ENCODE data around the gene LEMD2. TPM values are rescaled to one million over a fixed set of nuclear protein-coding genes. Genes with fewer than 3 reads are reported as not detected.
"Not testable (repeated sequence)": the region's sequence is repeated elsewhere in the genome, so short reads cannot be mapped to it uniquely, and the experiment has no call there.

The LEMD2 gene
- total RNA-seq, 4 donors from 2014 or later, result 50.0 to 76.6 (median 64.6) TPM

- TF ChIP-seq POLR2A (IDR thresholded peaks at IDR 0.05) (no peak), CTCF (IDR thresholded peaks at IDR 0.05) (no peak)
- no peaks in the 10 kb centered on the region for H3K27me3 ChIP-seq
- no peaks in the 10 kb centered on the region for H3K9me3 ChIP-seq
- no peak overlapping the region for H3K27ac ChIP-seq
- no peak overlapping the region for H3K4me3 ChIP-seq (replicated peaks in 1 of 3)
- 90 to 94% methylated on average over 6 of the region's 6 CpGs for WGBS, 2 donors
- H3K4me1 ChIP-seq, result peaks cover 0 to 8% of the 10 kb centered on the region in 2 donors
- no peak for DNase-seq
- no peaks in the 10 kb centered on the region for H3K36me3 ChIP-seq
- intact Hi-C loops (cut with DNase I), result no loop called here
Measured at GRCh38 chr6:33833599-33833998, 44.7 kb upstream of the LEMD2 start.

DNA sequence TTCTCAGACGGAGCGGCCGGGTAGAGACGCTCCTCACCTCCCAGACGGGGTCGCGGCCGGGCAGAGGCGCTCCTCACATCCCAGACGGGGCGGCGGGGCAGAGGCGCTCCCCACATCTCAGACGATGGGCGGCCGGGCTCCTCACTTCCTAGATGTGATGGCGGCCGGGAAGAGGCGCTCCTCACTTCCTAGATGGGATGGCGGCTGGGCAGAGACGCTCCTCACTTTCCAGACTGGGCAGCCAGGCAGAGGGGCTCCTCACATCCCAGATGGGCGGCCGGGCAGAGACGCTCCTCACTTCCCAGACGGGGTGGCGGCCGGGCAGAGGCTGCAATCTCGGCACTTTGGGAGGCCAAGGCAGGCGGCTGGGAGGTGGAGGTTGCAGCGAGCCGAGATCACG is 43.9 kb upstream of the LEMD2 start:
- WGBS, 2 donors, result 93 to 96% methylated on average over 18 of the region's 32 CpGs
- intact Hi-C loops (cut with DNase I), result not testable (repeated sequence)

DNA sequence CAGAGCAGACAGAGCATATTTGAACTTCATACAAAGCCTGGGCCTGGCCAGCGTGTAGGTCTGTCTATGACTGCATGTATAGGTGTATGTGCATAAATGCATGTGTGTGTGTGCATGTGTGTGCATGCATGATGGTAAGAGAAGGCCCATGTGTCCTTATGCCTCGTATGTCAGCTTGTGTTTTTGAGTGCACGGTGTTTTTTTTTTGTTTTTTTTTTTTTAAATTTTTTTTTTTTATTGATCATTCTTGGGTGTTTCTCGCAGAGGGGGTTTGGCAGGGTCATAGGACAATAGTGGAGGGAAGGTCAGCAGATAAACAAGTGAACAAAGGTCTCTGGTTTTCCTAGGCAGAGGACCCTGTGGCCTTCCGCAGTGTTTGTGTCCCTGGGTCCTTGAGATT is 42.8 kb upstream of the LEMD2 start:
- H3K4me3 ChIP-seq (replicated peaks in 1 of 3); H3K27ac ChIP-seq; DNase-seq; H3K9me3 ChIP-seq; H3K36me3 ChIP-seq; H3K27me3 ChIP-seq; intact Hi-C loops (cut with DNase I): not testable (repeated sequence)
- WGBS, 2 donors, result 75 to 79% methylated on average over 4 to 5 of the region's 5 CpGs
- peaks cover 0 to 13% of the 10 kb centered on the region in 2 donors for H3K4me1 ChIP-seq

More for the DNA sequence above, 43.9 kb upstream of the LEMD2 start:
- H3K36me3 ChIP-seq; H3K4me1 ChIP-seq; DNase-seq; H3K27ac ChIP-seq; H3K4me3 ChIP-seq (replicated peaks in 1 of 3); H3K27me3 ChIP-seq; H3K9me3 ChIP-seq: not testable (repeated sequence)

GRCh38 chr6:33830635-33831240 is 41.8 kb upstream of the LEMD2 start:
- WGBS, 2 donors, result 81 to 90% methylated on average over 21 of the region's 21 CpGs
- no peak overlapping the region for H3K4me3 ChIP-seq (replicated peaks in 1 of 3)
- no peaks in the 10 kb centered on the region for H3K27me3 ChIP-seq
- no peak for DNase-seq
- no peaks in the 10 kb centered on the region for H3K36me3 ChIP-seq
- peak overlapping the region in 1 of 3 donors; percentile 30 for H3K27ac ChIP-seq
- no peak for TF ChIP-seq POLR2A (IDR thresholded peaks at IDR 0.05)
- no peak for TF ChIP-seq CTCF (IDR thresholded peaks at IDR 0.05)
- H3K9me3 ChIP-seq, result no peaks in the 10 kb centered on the region
- H3K4me1 ChIP-seq, result peaks cover 0 to 18% of the 10 kb centered on the region in 2 donors
- intact Hi-C loops (cut with DNase I), result no loop called here

GRCh38 chr6:33828764-33829731 is 40.1 kb upstream of the LEMD2 start:
- 63 to 68% methylated on average over 14 to 15 of the region's 15 CpGs for WGBS, 2 donors
- no peak overlapping the region for H3K4me3 ChIP-seq (replicated peaks in 1 of 3)
- H3K9me3 ChIP-seq, result no peaks in the 10 kb centered on the region
- DNase-seq, result no peak
- intact Hi-C loops (cut with DNase I), result loop anchor here (10.0 kb wide), 1 partner anchor 54 kb away; no protein-coding TSS in a partner anchor
- H3K27ac ChIP-seq, result no peak overlapping the region
- no peaks in the 10 kb centered on the region for H3K36me3 ChIP-seq
- TF ChIP-seq POLR2A (IDR thresholded peaks at IDR 0.05) (no peak), CTCF (IDR thresholded peaks at IDR 0.05) (no peak)
- H3K27me3 ChIP-seq, result no peaks in the 10 kb centered on the region
- H3K4me1 ChIP-seq, result peaks cover 12 to 32% of the 10 kb centered on the region in 2 donors

- DNase-seq, result no peak
- Histone ChIP-seq H3K27ac (no peak overlapping the region), H3K9me3 (no peaks in the 10 kb centered on the region), H3K27me3 (no peaks in the 10 kb centered on the region), H3K4me1 (peaks cover 17 to 38% of the 10 kb centered on the region in 2 donors), H3K36me3 (no peaks in the 10 kb centered on the region), H3K4me3 (replicated peaks in 1 of 3) (no peak overlapping the region)
- intact Hi-C loops (cut with DNase I), result loop anchor here (10.0 kb wide), 1 partner anchor 54 kb away; no protein-coding TSS in a partner anchor
- WGBS, 2 donors, result 48 to 56% methylated on average over 4 of the region's 4 CpGs
- TF ChIP-seq POLR2A (IDR thresholded peaks at IDR 0.05) (no peak), CTCF (IDR thresholded peaks at IDR 0.05) (no peak)
Measured at GRCh38 chr6:33828452-33828763, 39.5 kb upstream of the LEMD2 start.

Measured in thyroid gland (tissue), 4 donors.